GM10266 (cell line): ENCODE measurements around the gene GRIP2.

Experiments
- DNase-seq: peaks from one replicate; pipeline ENCODE4 v3.0.0; 2012; ENCODE audit errors: extremely low spot score
- TF ChIP-seq, protein P1 (sequence below): IDR thresholded peaks from 2 replicates; pipeline ENCODE4 v1.5.1; 2012; ENCODE audit warnings: mild to moderate bottlenecking, low read depth; ENCODE audit not compliant: control insufficient read depth, insufficient read depth; ENCODE audit errors: missing control alignments

GRIP2 gene

DNA sequence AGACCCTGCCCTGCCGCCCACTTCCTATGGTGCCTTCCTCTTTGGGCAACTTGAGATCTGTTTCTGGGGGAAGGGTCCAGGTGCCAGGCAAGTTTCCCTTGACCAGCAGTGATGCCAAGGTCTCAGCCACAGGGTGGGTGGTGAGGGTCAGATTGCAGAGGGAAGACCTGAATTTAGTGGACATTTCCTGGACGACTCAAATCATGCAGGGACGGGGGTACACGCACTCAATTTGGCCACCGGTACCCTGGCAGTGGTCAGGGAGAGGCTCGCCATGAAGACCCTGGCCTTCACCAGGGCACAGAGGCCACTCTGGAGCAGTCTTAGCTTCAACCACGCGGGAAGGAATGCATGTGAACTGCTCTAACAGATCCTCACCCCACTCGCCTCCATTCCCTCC, 1.5 kb upstream of the GRIP2 start:
- TF ChIP-seq, protein P1, sequence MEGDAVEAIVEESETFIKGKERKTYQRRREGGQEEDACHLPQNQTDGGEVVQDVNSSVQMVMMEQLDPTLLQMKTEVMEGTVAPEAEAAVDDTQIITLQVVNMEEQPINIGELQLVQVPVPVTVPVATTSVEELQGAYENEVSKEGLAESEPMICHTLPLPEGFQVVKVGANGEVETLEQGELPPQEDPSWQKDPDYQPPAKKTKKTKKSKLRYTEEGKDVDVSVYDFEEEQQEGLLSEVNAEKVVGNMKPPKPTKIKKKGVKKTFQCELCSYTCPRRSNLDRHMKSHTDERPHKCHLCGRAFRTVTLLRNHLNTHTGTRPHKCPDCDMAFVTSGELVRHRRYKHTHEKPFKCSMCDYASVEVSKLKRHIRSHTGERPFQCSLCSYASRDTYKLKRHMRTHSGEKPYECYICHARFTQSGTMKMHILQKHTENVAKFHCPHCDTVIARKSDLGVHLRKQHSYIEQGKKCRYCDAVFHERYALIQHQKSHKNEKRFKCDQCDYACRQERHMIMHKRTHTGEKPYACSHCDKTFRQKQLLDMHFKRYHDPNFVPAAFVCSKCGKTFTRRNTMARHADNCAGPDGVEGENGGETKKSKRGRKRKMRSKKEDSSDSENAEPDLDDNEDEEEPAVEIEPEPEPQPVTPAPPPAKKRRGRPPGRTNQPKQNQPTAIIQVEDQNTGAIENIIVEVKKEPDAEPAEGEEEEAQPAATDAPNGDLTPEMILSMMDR, result no peak
- no peak for DNase-seq

DNA sequence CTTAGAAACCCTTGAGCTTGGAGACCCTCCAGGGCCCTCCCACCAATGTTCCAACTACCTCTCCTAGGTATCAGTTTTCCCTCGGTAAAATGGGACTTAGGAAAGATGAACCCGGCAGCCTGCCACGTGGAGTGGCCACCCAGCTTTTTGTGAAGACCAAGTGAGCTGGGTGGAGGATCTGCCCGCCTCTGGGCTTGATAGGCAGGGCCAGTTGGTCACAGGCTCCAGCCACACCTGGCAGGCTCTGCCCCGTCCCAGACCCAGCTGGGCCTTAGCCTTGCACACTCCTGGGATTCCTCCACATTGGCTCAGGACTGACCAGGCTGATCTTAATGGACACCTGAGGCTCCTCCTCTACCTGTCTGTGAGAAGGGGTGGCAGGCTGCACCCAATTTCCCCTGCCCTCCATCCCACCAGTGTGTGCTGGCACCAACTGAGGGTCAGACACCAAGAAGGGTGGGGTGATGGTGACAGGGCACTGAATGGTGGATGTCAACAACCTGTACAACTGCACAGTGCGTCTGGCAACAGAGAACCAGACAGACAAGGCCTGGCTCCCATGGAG, 761 bp upstream of the GRIP2 start:
- TF ChIP-seq, protein P1, result no peak
- DNase-seq, result no peak

DNA sequence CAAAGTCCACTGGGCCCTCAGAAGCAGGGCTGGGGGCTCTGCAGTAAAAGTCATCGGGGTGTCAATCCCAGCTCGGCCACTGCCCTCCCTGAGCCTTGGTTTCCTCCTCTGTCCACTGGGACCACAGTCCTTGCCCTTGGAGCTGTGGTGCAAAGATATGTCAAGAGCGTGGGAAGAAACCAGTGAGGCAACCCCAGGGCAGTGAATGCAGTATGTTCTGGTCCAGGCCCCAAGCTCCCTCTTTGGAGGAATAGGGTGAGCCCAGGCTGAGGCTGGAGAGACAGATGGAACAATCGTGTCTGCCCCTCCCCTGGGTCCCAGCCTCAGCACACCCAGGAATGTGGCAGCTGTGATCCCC, 779 bp downstream of the GRIP2 start:
- no peak for DNase-seq
- TF ChIP-seq, protein P1, result no peak

DNA sequence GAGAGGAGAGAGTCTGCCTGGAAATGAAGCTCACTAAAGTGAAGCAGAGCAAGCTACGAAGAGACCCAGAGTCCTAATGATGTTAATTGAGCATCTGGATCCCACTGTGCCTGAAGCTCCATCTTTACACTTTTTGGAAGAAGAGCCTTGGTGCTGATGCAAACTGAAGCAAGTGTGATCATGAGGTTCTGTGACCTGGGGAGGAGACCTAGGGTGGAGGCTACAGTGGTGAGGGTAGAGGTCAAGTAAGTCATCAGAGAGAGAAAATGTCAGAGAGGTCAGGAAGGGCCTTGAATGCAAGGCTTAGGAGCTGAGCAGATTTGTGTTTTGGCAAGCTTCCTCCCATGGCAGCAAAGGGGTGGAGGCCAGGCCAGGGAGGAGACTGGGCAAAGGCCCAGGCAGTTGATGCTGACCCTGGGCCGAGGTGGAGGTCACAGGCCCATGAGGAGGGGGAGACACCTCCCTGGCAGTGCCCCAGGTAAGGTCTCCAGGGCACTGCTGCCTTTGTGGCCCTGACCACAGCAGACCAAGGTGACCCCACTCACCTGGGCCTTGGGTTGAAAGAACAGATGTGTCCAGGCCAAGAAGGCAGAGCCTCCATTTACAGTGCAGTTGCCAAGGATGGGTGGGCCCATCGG, 1.6 kb downstream of the GRIP2 start:
- no peak for DNase-seq
- TF ChIP-seq, protein P1, result no peak

DNA sequence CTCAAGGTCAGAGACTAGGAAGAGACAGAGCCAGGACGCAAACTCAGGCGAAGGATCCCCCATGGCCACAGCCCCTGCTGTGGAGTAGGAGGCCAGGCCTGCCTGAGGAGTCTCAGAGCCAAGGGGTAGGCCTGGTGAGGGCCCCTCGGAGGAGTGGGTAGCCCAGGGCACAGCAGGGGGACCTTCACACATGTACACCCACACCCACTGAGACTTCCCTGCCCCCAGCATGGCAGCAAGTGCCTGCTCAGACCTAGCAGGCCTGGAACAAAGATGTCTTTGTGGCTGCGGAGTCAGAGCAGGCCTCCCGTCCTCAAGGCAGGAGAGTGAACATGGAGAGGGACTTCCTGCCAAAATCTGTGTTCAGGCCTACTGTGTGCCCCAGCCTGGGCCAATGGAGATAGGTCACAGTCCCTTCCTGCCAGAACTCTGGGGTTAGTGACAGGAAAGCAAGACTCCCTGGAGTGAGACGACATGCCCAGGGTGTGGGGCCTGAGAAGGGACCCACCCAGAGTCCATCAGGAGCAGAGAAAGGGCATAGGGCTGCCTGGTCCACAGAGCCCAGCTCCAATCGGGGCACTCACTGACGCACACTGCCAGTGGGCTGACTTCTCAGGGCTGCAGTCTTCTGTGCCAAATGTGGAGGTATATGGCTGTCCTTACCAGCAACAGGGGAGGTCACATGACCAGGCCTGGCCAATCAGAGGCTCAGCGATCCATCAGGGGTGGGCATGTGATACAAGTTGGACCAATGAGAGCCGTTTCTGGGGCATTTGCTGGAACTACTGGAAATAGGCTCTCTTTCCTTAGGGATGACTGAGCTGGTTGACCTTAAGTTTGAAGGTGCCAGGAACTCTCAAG, 2.3 kb downstream of the GRIP2 start:
- TF ChIP-seq, protein P1, result no peak
- no peak for DNase-seq

DNA sequence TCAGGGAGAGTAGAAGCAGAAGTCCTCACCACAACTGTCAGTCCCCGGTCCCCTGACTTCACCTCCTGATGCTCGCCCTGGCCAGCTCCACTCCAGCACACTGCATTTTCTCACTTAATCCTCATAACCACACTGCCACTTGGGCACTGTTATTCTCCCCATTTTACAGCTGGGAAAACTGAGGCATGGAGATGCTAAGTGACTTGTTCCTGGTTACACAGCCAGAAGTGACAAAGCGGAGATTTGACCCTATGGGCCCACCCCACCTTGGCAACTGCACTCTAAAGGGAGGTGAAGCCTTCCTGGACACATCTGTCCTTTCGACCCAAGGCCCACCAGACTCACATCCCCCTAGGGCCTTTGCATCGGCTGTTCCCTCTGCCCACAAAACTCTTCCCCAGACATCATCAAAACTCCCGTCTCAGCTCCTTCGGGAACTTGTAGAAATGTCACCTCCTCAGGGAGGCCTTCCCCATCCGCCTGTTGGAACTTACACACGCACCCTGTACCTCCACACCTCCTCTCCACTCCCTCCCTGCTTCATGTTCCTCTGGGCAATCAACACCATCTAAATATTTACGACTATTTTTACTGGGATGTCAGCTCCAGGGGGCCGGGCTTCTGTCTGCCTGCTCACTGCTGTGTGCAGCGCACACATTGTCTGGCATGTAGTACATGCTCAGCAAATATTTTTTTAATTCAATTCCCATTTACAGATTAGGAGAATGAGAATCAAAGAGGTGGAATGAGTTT, 3.1 kb downstream of the GRIP2 start:
- DNase-seq, result no peak

More for the DNA sequence above, 3.1 kb downstream of the GRIP2 start:
- TF ChIP-seq, protein P1, result no peak
